Astrocyte (in vitro differentiated cells and primary cell): ENCODE data around the gene RAD51B. TPM values are rescaled to one million over a fixed set of nuclear protein-coding genes. Genes with fewer than 3 reads are reported as not detected.

ENCODE experiments used
- DNase-seq: peaks from one replicate; pipeline ENCODE4 v3.0.0-alpha.2; 2010; ENCODE audit warnings: low read depth
- FAIRE-seq: peaks from 2 replicates; lab custom pipeline; 2011; peaks lifted over from hg19 to GRCh38; lab: Jason Lieb, UNC
- H2AFZ ChIP-seq: 2 replicates; pipeline ENCODE4 v1.6.0; 2012; ENCODE audit warnings: low read depth, low read length, inconsistent platforms
- H3K27ac ChIP-seq: 2 replicates; pipeline ENCODE4 v1.5.1; 2011; ENCODE audit warnings: low read depth, low read length, inconsistent platforms
- H3K27me3 ChIP-seq: 2 replicates; pipeline ENCODE4 v1.6.0; 2011; ENCODE audit warnings: low read length, inconsistent platforms; ENCODE audit not compliant: insufficient read depth
- H3K36me3 ChIP-seq: 2 replicates; pipeline ENCODE4 v1.5.1; 2011; ENCODE audit warnings: low read length, inconsistent platforms; ENCODE audit not compliant: insufficient read depth
- H3K4me1 ChIP-seq: 2 replicates; pipeline ENCODE4 v1.5.1; 2011; ENCODE audit warnings: low read length, inconsistent platforms; ENCODE audit not compliant: insufficient read depth
- H3K4me2 ChIP-seq: 2 replicates; pipeline ENCODE4 v1.6.0; 2012; ENCODE audit warnings: low read length, inconsistent platforms
- H3K4me3 ChIP-seq: 2 replicates; pipeline ENCODE4 v1.5.1; 2011; ENCODE audit warnings: low read depth, mild to moderate bottlenecking, low read length, inconsistent platforms; ENCODE audit not compliant: insufficient read depth
- H3K79me2 ChIP-seq: 2 replicates; pipeline ENCODE4 v1.6.0; 2012; ENCODE audit warnings: mild to moderate bottlenecking, low read length, inconsistent platforms; ENCODE audit not compliant: insufficient read depth
- H3K9ac ChIP-seq: 2 replicates; pipeline ENCODE4 v1.6.0; 2012; ENCODE audit warnings: mild to moderate bottlenecking, low read length, inconsistent platforms
- H3K9me3 ChIP-seq: 2 replicates; pipeline ENCODE4 v1.5.1; 2012; ENCODE audit warnings: low read depth, mild to moderate bottlenecking, low read length, inconsistent platforms; ENCODE audit not compliant: insufficient read depth
- H4K20me1 ChIP-seq: 2 replicates; pipeline ENCODE4 v1.6.0; 2012; ENCODE audit warnings: low read length, inconsistent platforms; ENCODE audit not compliant: insufficient read depth
- H3K27ac Mint-ChIP-seq: one replicate; pipeline ENCODE4 v1.8.0; 2021; ENCODE audit warnings: mild to moderate bottlenecking, mixed read lengths; ENCODE audit not compliant: unreplicated experiment
- H3K27me3 Mint-ChIP-seq: one replicate; pipeline ENCODE4 v1.8.0; 2021; ENCODE audit warnings: low read depth, mixed read lengths; ENCODE audit not compliant: unreplicated experiment
- H3K36me3 Mint-ChIP-seq: one replicate; pipeline ENCODE4 v1.8.0; 2021; ENCODE audit warnings: low read depth, mixed read lengths; ENCODE audit not compliant: unreplicated experiment
- H3K4me1 Mint-ChIP-seq: one replicate; pipeline ENCODE4 v1.8.0; 2021; ENCODE audit warnings: low read depth, mixed read lengths; ENCODE audit not compliant: unreplicated experiment
- H3K4me3 Mint-ChIP-seq: one replicate; pipeline ENCODE4 v1.8.0; 2021; ENCODE audit warnings: mild to moderate bottlenecking, moderate library complexity, mixed read lengths; ENCODE audit not compliant: unreplicated experiment
- H3K9me3 Mint-ChIP-seq: one replicate; pipeline ENCODE4 v1.8.0; 2021; ENCODE audit warnings: mild to moderate bottlenecking, mixed read lengths; ENCODE audit not compliant: unreplicated experiment
- CTCF ChIP-seq: IDR thresholded peaks from 2 replicates; pipeline ENCODE4 v1.5.1; 2011; ENCODE audit warnings: low read depth, mild to moderate bottlenecking, inconsistent platforms, low read length, moderate library complexity; ENCODE audit not compliant: insufficient read depth
- EZH2 ChIP-seq: IDR thresholded peaks from 2 replicates; pipeline ENCODE4 v1.6.1; 2012; ENCODE audit warnings: mild to moderate bottlenecking, low read length, inconsistent platforms; ENCODE audit not compliant: insufficient read depth
- total RNA-seq: library from RNA; stranded (reverse); gene quantifications from 2 replicates; pipeline ENCODE4 v1.2.1, GENCODE V29; 2021

RAD51B gene
- total RNA-seq, 1 donor from 2014 or later = 10.8 TPM

- no peaks in the 10 kb centered on the region for H3K9me3 ChIP-seq
- no peak overlapping the region for H3K27ac ChIP-seq
- H3K4me1 ChIP-seq = peaks cover 43% of the 10 kb centered on the region
- no peak for DNase-seq
- FAIRE-seq = no peak
- no peaks in the 10 kb centered on the region for H3K36me3 ChIP-seq
- H3K27me3 Mint-ChIP-seq = peaks cover 3% of the 10 kb centered on the region
- no peaks in the 10 kb centered on the region for H3K27me3 ChIP-seq
- no peak overlapping the region for H3K4me3 Mint-ChIP-seq
- no peaks in the 10 kb centered on the region for H3K9me3 Mint-ChIP-seq
- no peaks in the 10 kb centered on the region for H3K36me3 Mint-ChIP-seq
- no peaks in the 10 kb centered on the region for H3K79me2 ChIP-seq
- peak overlapping the region; percentile 15 for H2AFZ ChIP-seq
- TF ChIP-seq CTCF = no peak
- no peak for TF ChIP-seq EZH2
- no peak overlapping the region for H3K9ac ChIP-seq
- H3K4me3 ChIP-seq = no peak overlapping the region
- peak overlapping the region; percentile 23 for H3K4me2 ChIP-seq
- H4K20me1 ChIP-seq = no peaks in the 10 kb centered on the region
- peaks cover 23% of the 10 kb centered on the region for H3K4me1 Mint-ChIP-seq
- peak overlapping the region; percentile 7 for H3K27ac Mint-ChIP-seq
Observed at GRCh38 chr14:68392393-68393141, 573.0 kb downstream of the RAD51B start.

GRCh38 chr14:68393259-68393658 lies 573.7 kb downstream of the RAD51B start:
- Histone ChIP-seq H3K36me3 (no peaks in the 10 kb centered on the region), H3K79me2 (no peaks in the 10 kb centered on the region), H3K27me3 (no peaks in the 10 kb centered on the region), H3K9ac (no peak overlapping the region), H3K9me3 (no peaks in the 10 kb centered on the region), H3K4me3 (no peak overlapping the region), H4K20me1 (no peaks in the 10 kb centered on the region), H2AFZ (no peak overlapping the region), H3K4me2 (no peak overlapping the region), H3K4me1 (peaks cover 49% of the 10 kb centered on the region), H3K27ac (no peak overlapping the region)
- Mint-ChIP-seq H3K36me3 (no peaks in the 10 kb centered on the region), H3K27me3 (peaks cover 3% of the 10 kb centered on the region), H3K27ac (no peak overlapping the region), H3K4me3 (no peak overlapping the region), H3K9me3 (no peaks in the 10 kb centered on the region), H3K4me1 (peaks cover 30% of the 10 kb centered on the region)
- no peak for TF ChIP-seq CTCF
- no peak for TF ChIP-seq EZH2
- DNase-seq = no peak
- no peak for FAIRE-seq
